Effector memory CD4-positive, alpha-beta T cell (primary cell): Measurements from ENCODE around the gene SNX18.

ENCODE experiments used
- DNase-seq, 3 donors: peaks; one replicate each; pipeline ENCODE4 v3.0.0-alpha.2; 2020
- H3K27ac ChIP-seq: 2 replicates; pipeline ENCODE4 v1.7.0; 2013; ENCODE audit warnings: mild to moderate bottlenecking, low read length, moderate library complexity; ENCODE audit not compliant: insufficient read depth, poor library complexity, severe bottlenecking
- H3K27me3 ChIP-seq: replicated peaks from 2 replicates; pipeline ENCODE4 v1.7.0; 2013; ENCODE audit warnings: mild to moderate bottlenecking, low read length; ENCODE audit not compliant: insufficient read depth, control insufficient read depth, poor library complexity, severe bottlenecking
- H3K36me3 ChIP-seq: 2 replicates; pipeline ENCODE4 v1.7.0; 2013; ENCODE audit warnings: mild to moderate bottlenecking, low read length, moderate library complexity; ENCODE audit not compliant: control insufficient read depth, insufficient read depth
- H3K4me1 ChIP-seq: 2 replicates; pipeline ENCODE4 v1.7.0; 2013; ENCODE audit warnings: low read length, mild to moderate bottlenecking; ENCODE audit not compliant: control insufficient read depth, insufficient read depth, poor library complexity, severe bottlenecking
- H3K4me3 ChIP-seq: 2 replicates; pipeline ENCODE4 v1.7.0; 2013; ENCODE audit warnings: low read length, low read depth, mild to moderate bottlenecking; ENCODE audit not compliant: insufficient read depth, poor library complexity, severe bottlenecking
- H3K9me3 ChIP-seq: 2 replicates; pipeline ENCODE4 v1.7.0; 2013; ENCODE audit warnings: mild to moderate bottlenecking, low read length, moderate library complexity; ENCODE audit not compliant: control insufficient read depth

The SNX18 gene

DNA sequence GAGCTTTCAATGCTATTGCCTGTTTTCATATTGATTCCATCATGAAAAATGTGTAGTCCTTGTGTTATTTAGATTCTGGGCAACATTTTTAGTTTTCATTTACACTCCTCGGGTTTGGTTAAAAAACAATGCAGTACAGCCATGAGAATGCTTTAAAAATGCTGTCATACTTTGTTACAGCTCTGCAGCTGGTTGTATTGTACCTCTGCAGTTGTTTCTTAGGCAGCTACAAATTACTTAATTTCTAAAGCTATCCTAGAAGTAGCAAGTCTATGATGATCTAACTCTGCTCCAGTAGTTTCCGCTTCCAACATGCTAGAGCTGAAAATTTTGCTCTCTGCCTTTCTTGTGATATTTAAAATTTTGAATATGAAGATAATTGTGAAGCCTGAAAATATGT, 20.2 kb downstream of the SNX18 start:
- no peak for DNase-seq
- H3K36me3 ChIP-seq = no peaks in the 10 kb centered on the region
- no peak overlapping the region for H3K4me3 ChIP-seq
- H3K4me1 ChIP-seq = no peaks in the 10 kb centered on the region
- H3K9me3 ChIP-seq = no peaks in the 10 kb centered on the region
- no peaks in the 10 kb centered on the region for H3K27me3 ChIP-seq
- no peak overlapping the region for H3K27ac ChIP-seq

DNA sequence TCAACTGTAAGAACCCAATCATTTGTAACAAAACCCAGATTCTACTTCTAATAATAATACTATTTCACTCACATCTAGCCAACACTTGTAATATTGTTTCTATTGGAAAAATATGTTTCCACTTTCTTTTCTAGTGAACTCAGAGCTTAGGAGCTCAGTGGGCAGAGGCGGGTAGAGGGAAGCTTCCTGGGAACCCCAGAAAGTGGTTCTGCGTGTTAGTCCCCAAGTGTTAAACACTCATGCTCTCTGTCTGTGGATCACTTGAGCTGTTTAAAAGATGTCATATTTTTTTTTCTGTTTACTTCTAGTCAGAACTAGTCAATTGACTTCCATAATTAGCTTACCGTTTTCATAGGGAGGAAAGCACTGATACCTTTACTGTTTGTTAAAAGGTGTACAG, 20.6 kb downstream of the SNX18 start:
- Histone ChIP-seq H3K36me3 (no peaks in the 10 kb centered on the region), H3K27ac (no peak overlapping the region), H3K27me3 (no peaks in the 10 kb centered on the region), H3K4me3 (no peak overlapping the region), H3K9me3 (no peaks in the 10 kb centered on the region), H3K4me1 (no peaks in the 10 kb centered on the region)
- no peak for DNase-seq

DNA sequence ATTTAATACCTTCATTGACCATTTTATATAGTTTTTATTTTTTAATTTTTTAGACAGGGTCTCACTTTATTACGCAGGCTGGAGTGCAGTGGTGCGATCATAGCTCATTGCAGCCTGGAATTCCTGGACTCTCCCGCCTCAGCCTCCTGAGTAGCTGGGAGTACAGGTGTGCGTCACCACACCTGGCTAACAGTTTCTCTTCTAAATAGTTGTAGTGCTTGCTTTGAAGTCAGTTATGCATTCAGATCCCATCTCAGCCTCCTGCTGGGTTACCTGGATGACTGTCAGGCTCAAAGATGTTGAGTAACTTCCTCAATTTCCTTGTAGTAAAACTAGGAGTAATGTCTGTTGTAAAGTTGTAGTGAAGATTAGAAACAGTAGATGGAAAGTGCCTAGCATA, 21.4 kb downstream of the SNX18 start:
- Histone ChIP-seq H3K4me1 (no peaks in the 10 kb centered on the region), H3K27me3 (no peaks in the 10 kb centered on the region), H3K36me3 (no peaks in the 10 kb centered on the region), H3K4me3 (no peak overlapping the region), H3K27ac (no peak overlapping the region), H3K9me3 (no peaks in the 10 kb centered on the region)
- DNase-seq = no peak

DNA sequence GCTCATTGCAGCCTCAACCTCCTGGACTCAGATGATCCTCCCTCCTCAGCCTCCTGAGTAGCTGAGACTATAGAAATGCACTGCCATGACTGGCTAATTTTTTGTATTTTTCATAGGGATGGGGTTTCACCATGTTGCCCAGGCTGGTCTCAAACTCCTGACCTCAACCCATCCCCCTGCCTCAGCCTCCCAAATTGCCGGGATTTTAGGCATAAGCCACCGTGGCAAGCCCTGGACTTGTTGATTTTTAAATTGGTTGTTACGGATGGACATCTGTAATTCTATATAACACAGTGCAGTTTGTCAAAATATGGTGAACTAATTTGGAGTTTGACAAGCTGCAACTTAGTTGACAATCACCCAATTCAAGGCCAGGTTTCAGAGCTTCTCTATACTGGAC, 22.7 kb downstream of the SNX18 start:
- Histone ChIP-seq H3K4me1 (no peaks in the 10 kb centered on the region), H3K27ac (no peak overlapping the region), H3K27me3 (no peaks in the 10 kb centered on the region), H3K9me3 (no peaks in the 10 kb centered on the region), H3K36me3 (no peaks in the 10 kb centered on the region), H3K4me3 (no peak overlapping the region)
- DNase-seq = no peak

DNA sequence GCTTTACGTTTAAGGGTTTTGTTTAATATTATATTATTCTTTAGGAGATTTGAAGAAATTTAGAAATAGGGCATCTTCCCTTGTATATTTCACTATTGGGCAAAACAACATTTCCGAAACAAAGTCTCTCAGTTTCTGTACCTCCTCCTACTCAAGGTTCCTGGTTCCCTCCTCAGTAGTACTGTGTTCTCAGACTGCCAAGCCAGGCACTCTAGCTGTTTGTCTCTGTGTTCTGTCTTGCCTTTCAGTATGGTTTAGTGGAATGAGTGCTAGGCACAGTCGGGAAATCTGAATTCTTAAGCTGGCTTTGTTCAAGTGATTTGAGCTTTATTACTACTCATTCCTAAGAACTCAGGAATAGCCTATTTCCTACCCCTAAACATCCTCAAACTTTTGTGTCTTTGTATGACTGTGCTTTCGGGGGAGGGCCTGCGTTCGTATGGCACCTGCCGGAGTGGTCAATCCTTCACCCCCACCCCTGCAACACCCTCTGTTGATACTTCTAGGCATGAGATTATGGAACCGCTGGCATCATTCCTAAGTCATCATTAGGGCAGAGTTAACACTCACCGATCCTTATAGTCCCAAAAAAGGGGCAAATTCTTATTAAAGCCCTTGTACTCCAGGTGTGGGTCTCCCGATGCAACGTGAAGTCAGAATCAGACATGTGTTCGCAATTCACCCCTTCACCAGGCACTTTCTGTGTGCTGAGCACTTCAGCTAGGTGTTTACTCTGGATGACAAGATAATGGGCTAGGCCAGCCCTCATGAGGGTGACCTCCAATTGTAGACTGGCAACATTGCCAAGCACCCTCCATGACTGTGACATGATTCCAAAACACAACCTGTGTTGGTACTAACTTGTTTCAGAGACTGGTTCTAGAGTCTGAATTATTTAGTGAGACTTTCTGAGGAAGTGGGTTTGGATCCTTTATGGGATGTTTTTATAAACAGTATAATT, 24.5 kb downstream of the SNX18 start:
- Histone ChIP-seq H3K9me3 (no peaks in the 10 kb centered on the region), H3K27me3 (no peaks in the 10 kb centered on the region), H3K4me3 (no peak overlapping the region), H3K36me3 (peaks cover 5% of the 10 kb centered on the region), H3K27ac (no peak overlapping the region), H3K4me1 (no peaks in the 10 kb centered on the region)
- DNase-seq = no peak

DNA sequence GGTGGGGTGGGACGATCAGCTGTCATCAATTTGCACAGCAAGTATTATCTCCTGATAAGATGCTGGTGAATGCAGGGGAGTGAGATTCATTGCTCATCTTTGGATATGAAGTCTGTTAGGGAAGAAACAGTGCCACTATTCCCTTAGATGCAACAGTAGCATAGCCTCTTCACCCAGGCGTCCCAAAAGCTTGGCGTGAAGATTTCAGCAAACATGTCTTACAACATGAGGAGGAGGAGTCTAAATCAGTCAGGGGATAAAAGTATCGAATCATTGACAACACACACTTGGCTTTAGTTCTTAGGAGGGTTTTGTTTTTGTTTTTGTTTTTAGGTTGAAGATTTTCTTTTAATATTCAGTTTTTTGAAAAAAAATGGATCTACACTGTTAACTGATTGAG, 26.5 kb downstream of the SNX18 start:
- peaks cover 5% of the 10 kb centered on the region for H3K36me3 ChIP-seq
- H3K9me3 ChIP-seq = no peaks in the 10 kb centered on the region
- no peak overlapping the region for H3K27ac ChIP-seq

DNA sequence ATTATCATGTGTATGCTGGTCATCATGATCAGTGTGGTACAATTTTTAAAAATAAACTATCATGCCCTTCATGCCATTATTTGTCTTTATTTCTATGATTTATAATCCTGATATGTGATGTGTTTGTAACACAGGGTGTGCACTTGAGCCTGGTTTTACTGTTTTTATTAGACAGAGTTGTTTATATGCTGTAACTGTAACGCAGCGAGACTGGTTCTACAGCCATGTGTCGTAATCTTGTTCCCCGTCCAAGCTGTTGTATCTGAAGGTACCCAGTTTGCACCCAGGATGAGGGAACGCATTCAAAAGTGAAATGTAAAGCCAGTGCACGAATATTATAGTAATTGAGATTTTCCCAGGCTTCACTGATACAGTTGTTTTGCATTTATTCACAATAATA, 28.2 kb downstream of the SNX18 start:
- Histone ChIP-seq H3K27me3 (no peaks in the 10 kb centered on the region), H3K4me3 (no peak overlapping the region), H3K4me1 (no peaks in the 10 kb centered on the region), H3K27ac (no peak overlapping the region), H3K36me3 (peaks cover 5% of the 10 kb centered on the region), H3K9me3 (no peaks in the 10 kb centered on the region)
- DNase-seq = no peak

More for the DNA sequence above, 26.5 kb downstream of the SNX18 start:
- no peak overlapping the region for H3K4me3 ChIP-seq
- no peaks in the 10 kb centered on the region for H3K4me1 ChIP-seq
- H3K27me3 ChIP-seq = no peaks in the 10 kb centered on the region
- DNase-seq = no peak

DNA sequence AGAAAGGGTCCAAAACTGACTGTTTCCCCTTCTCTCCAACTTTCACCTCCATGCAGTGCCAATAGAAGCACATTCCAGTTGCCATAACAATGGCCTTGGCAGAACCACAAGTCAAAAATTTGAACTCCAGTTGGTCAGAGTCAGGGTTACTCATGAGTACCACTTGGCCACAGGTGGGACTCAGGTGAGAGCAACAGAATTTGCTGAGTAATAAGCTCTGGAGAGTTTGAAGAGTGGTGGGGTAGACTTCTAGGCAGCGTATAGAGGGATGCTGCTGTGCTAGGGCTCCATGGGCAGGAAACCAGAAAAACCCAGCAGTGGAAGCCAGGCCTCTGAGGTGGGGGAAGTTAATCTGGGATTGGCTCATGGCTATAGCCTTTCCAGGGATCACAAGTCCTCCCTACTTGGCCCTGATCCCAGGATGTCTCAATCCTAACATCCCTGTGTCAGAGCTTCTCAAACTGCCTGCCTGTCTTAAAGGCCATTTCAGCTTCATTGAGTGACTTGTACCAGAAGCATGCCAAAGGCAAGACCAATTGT, 30.2 kb downstream of the SNX18 start:
- Histone ChIP-seq H3K4me3 (no peak overlapping the region), H3K27me3 (no peaks in the 10 kb centered on the region), H3K27ac (no peak overlapping the region), H3K36me3 (peaks cover 5% of the 10 kb centered on the region), H3K9me3 (no peaks in the 10 kb centered on the region), H3K4me1 (no peaks in the 10 kb centered on the region)
- no peak for DNase-seq

DNA sequence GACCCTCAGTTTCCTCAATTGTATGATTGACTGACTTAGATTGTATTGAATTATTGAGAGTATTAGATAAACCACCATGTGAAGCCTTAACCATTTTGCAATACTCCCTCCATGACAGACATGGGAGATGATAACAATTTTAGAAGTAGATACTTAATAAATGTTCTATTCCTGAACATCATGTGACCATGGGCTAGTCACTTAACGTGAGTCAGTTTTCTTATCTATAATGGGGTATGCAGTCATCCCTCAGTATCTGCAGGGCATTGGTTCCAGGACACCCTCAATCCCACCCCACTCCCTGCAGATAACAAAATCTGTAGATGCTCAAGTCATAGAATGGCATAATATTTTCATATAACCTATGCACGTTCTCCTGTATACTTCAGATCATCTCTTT, 31.0 kb downstream of the SNX18 start:
- Histone ChIP-seq H3K9me3 (no peaks in the 10 kb centered on the region), H3K27ac (no peak overlapping the region), H3K4me1 (no peaks in the 10 kb centered on the region), H3K36me3 (peaks cover 5% of the 10 kb centered on the region), H3K4me3 (no peak overlapping the region), H3K27me3 (no peaks in the 10 kb centered on the region)
- no peak for DNase-seq

DNA sequence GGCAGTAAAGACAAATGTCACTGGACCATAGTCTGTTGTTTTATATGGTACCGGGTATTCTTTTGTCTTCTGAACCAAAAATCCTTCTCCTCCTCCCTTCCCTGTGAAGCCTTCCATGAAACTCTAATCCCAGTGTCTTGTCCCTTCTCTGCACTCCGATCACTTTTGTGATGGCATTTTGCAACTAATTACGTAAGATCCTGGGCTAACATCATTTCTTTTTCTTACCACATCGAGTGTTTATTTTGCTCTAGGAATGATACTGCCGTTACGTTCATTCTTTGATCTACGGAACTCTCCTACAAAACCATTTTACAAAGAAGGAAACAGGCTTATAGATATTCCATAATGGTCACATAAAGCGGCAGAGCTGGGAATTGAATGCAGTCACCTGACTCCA, 33.7 kb downstream of the SNX18 start:
- Histone ChIP-seq H3K4me3 (no peak overlapping the region), H3K9me3 (no peaks in the 10 kb centered on the region), H3K27ac (no peak overlapping the region), H3K27me3 (no peaks in the 10 kb centered on the region), H3K4me1 (no peaks in the 10 kb centered on the region), H3K36me3 (peaks cover 5% of the 10 kb centered on the region)
- DNase-seq = no peak
